Stromal cell of bone marrow (primary cell): ENCODE data around the gene CELA2A.

ENCODE experiments used
- DNase-seq: peaks from one replicate; pipeline ENCODE4 v3.0.0-alpha.2; 2012; ENCODE audit warnings: low read depth

Gene CELA2A

DNA sequence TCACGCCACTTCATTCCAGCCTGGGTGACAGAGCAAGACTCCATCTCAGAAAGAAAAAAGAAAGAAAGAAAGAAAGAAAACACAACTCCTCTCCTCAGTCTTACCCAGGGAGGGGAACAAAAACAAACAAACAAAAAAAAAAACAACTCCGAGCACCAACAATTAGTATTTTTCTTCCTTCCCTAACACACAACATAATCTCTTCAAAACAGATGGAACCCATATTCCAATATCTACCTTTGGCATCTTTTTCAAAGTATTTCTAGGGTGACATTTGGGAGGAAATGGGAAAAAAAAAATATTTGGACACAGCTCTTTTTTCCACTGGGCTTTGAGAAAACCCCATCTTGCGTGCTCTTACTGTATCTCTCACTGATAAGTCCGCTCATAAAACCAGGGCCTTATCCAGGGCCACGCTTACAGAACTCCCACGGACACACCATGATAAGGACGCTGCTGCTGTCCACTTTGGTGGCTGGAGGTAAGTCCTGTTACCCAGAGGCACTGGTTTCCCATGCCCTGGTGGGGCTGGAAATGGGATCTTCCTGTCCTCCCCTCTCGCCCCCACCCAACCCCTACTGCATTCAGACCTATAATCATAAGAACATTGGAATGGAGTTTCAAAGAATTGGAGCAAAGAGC, at the start of gene CELA2A:
CELA2A (plus strand) TSS at position 420 of the 642 bp plus-strand sequence; CDS start at position 442, 22 bp downstream.
- no peak for DNase-seq

DNA sequence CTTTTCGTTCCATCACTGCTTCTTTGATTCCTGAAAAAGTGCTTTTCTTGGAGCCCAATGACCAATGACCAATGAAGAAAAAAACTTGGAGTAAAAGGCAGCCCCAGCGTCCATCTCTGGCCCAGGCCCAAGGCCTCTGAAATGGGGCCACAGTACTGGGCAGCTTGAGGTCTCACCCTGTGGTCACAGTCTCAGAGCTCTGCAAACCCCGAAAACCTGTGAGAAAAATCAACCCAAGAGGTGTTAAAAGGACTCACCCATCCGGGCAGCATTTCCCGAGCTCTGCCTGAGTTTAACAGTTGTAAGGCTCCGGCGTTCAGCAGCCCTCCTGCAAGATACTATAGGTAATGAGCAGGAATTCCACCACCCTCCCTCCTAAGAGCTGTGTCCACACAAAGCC, 49.0 kb upstream of the CELA2A start:
- no peak for DNase-seq

DNA sequence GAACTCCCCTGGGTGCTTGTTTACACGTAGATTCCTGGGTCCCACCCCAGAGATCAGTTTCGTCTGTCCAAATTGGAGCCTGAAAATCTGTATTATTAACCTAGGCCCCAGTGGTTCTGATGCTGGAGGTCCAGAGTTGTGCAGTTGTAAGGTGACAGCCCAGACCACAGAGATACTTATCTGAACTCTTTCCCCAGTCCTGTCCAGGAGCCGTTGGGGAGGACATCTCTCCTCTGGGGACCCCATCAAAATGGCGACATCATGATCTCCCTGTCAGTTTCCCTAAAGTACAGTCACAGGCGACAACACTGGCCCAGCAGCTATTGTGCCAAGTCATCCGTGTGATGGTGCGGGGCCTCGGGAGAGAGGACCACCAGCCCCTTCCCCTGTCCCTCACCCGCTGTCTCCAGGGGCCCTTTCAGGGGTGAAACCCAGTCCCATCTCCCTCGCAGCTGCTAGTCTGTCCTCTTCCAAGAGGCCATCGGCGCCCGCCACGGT, 47.6 kb upstream of the CELA2A start:
- no peak for DNase-seq

DNA sequence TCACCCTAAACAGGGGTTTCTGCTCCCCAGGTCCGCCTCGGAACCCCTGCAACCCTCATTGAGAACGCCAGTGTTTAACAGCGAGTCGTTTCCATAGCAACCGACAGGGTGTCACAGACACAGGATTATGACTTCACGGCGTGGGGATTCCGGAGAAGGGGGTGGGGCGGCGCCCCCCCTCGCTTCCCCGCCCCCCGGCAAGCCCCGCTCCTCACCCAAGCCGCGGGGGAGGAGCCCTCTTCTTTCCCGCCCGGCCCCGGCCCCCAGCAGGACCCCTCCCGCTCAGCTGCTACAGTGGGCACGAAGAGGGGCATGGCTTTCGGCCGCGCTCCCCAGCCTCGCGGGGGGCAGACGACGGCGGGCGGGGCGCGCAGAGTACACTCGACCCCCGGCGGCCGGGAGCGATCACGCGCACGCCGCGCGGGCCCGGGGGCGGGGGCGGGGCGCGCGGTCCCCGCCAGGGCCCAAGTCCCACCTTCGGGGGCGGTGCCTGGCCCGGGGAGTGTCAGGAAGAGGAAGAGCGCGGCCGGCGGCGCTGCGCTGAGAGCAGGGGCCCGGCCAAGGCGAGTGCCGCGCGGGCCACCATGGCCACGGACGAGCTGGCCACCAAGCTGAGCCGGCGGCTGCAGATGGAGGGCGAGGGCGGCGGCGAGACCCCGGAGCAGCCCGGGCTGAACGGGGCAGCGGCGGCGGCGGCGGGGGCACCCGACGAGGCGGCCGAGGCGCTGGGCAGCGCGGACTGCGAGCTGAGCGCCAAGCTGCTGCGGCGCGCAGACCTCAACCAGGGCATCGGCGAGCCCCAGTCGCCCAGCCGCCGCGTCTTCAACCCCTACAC, 46.9 kb upstream of the CELA2A start, which contains the start of gene EFHD2:
EFHD2 (plus strand) TSS at position 501 of the 835 bp plus-strand sequence; CDS start at position 585, 84 bp downstream.
- peak; percentile 67 for DNase-seq

DNA sequence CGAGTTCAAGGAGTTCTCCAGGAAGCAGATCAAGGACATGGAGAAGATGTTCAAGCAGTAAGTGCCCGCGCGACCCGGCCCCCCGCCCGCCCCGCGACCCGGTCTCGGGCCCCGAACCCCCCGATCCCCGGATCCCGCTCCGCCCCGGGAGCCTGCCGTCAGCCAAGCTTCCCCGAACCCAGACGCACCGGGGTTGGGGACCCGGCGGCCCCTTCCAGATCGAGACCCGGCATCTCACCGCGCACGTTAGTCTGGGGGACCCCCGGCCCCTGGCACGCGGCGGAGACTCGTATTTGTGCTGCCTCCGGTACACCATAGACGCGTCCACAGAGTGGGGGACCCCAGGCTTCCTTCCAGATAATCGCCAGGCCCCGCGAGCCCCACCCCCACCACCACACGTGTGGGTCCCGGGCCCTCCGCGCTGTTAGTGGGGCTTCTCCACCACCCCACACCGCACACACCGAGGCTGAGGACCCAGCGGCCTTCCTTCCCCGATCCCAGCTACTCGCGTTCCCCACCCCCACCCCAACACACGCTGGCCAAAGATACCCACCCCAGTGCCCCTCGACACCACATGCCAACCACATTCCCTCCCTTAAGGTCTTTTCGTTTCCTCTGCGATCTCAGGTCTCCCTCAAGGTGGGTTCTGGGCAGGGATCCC, 46.2 kb upstream of the CELA2A start:
- no peak for DNase-seq

DNA sequence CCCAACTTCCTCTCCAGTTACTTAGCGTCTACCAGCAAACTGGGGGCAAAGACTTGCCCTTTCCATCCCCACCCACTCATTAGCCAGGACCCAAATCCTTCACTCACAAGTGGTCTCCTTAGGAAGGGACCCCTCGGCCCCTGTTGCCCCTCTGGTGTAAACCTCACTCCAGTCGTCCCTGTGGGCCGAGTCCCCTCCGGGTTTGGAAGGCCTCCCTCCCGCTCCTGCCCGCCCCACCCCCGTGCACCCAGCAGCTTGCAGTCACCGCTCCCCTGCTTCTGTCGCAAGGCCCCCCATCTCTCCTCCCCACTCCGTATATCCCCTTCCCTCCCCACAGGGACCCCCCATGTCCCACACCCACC, 45.7 kb upstream of the CELA2A start:
- no peak for DNase-seq

DNA sequence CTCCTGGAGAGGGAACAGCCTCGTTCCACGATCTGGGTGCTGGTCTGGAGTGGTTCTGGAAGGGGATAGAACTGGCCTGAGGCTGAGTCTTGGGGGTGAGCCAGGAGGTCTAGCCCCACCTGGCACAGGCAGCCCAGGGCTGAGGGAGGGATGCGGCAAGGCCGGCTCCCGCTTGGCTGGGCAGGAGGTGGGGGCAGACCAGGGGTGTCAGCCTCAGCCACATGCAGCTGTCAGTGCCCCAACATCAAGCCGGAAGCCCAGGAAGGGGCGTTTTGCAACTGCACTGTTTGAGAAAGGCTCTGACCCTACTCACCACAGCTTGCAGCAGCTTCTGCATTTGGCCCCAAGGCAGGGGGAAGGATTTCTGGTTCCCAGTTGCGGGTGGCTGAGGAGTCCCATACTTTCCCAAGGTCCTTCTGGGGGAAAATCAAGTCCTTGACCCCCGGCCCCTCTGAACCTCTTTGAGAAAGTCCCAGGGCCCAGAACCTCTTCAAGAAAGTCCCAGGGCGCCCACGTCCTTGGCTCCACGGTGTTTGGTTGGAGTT, 44.9 kb upstream of the CELA2A start:
- DNase-seq = no peak

DNA sequence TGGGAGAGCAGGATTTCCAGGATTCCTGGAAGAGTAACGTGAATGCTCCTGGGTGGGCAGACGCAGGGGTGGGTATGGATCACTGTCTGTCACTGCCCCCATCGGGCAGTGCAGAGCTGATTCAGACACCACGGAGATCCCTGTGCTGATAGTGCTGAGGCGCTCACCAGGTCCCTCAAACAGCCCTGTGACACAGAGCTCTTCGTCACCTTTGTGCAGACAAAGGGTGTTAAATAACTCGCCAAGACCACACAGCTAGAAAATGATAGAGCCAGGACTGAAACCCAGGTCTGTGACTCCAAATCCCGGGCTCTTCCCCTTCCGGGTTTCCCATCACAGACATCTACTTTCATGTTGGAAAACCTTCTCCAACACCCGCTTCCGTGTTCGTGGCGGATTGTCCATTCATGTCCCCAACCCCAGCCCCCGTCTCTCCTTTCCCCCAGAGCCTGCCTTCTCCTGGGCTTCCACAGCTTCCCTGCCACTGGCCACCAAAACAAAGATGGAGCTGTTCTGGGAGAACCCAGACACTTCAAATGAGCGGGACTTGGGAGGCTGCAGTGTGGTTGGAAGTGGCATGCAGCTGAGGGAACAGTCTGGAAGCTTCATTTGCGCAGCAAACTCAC, 44.2 kb upstream of the CELA2A start:
- DNase-seq = no peak

DNA sequence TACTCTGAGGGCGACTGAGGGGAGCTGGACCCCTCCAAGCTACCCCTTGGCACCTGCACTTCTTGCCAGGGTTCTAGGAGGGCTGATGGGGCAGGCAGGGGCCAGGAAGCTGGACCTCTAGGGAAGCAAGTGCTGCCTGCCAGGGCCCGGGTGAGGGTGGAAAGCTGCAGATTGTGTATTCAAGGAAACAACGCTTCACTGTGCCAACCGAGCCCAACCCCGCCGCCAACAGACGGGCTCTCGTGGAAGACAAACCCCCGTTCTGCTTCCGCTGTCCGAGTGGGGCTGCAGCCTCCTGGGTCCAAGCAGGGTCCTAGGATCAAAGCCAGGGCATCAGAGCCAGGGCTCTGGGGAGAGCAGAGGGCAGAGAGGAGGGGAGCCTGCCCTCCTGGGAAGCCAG, 43.7 kb upstream of the CELA2A start:
- DNase-seq = no peak

DNA sequence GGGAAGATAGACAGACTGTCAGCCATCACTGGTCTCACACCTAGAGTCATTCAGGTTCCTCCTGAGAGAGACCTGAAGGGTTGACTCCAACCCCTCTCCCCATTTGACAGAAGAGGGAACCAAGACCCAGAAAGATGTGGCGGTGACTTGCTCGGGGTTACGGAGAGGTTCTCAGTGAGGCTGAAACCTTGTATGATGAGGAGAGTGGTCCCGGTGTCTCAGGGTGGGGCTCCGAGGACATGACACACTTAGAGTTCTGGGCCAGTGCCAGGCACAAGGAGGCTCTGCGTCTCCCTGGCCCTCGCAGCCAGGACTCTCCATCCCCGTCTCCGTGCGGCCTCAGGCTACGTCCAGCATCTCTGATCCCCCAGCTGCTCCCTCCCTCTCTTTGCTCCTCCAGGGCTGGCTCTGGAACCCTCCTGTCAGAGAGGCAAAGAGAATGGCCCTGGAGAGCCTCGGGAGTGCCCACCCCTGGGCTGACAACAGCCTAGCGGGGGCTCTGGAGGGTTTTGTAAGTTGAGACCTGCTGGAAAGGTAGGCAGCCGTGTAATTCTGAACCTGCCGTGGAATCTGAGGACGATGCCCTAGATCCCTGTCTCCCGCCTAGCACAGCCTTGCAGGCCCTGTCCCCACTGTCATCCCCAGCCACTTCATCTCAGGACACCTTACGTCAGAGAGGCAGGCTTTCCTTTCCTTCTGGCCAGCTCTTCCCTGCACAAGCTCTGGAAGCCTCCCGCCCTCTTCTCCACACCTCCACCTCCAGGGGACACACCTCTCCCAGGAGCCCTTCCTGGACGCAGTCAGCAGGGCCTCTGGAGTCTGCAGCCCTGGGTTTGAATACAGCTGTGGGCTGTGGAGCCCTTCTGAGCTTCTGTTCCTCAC, 42.7 kb upstream of the CELA2A start:
- DNase-seq = no peak

DNA sequence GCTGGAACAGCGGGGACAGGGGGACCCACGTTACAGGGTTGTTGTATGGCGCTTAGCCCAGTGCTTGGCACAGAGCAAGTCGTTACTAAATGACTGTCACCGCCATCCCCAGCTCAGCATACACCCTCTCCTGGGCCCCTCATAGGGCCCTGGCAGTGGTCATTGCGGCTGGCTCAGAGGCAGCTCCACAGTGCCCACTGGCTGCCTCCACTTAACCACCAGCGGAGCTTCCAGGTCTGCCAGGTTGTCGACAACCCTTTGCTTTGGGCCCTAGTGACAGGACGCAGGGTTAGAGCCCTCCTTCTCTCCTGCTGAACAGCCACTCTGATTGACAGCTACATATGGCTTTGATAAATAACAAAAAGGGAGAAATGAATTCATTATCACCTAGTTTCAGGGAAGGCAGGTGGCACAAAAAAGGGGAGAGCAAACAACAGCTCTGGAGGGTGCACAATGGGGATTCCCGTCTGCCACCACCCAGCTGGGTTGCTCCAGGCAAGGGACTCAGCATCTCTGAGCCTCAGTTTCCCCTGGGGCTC, 42.0 kb upstream of the CELA2A start:
- DNase-seq = no peak

DNA sequence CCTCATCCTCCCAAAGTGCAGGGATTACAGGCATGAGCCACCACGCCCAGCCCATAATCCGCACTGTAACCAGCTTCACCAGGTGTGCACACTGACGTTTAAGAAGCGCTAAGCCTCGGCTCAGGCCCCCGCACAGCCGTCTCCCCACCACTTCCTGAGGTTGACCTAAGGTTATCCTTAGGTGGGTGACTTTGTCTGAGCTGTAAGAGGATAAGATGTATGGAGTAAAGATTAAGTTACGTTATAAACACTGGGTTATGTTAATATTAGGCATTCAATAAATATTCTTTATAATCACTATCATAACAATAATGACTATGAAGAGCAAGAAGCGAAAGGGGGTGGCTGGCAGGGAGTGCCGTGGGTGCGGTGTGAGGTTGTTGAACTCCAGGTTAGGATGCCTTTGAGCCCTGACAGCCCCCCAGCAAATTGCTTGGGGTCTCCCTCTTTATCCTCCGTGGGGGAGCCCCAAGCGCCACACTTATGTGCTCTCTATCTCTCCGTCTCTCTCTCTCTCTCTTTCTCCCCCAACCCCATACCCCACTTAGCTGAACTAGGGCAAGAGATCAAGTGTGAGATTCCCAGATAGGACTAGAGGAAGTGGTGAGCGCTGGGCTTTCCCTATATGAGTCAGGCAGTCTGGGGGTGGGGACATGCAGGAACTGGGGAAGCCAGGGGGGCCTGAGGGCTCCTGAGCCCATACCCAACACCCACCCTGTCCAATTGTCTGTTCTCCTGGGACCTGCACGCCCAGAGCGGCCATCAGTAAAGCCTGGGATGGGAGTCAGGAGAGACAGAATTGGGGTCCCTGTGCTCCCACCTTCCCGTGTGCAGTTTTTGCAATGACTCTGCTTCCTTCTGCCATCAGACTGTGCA, 39.2 kb upstream of the CELA2A start:
- no peak for DNase-seq

DNA sequence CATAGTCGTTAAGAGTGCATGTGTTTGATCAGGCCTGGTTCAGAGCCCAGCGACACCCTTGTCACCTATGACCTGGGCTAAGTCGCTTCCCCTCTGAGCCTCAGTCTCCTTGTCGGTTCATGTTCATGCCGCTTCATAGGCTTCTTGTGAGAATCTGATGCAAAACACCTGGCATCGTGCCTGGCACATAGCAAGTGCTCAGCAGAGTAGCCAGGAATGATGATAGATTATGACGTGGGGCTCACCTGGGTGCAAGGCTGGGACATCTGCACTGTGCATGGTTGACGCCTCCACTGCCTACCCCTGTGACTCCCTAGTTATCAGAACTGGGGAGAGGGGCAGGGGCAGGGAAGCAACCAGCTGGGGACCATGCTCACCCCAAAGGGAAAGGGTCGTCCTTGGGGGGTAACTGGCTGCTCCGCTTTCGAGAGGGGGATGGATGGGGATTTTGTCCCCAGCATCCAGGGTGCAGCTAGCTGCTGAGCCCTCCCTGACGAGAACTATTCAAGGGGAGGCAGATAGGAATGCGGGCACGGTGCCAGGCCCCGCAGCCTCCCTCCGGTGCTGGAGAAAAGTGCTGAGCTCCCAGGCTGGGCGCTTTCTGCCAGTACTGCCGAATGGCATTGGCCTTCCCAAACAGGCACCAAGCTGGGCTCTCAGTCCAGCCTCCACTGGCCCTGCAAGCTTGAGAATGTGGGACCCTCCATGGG, 37.6 kb upstream of the CELA2A start:
- no peak for DNase-seq

DNA sequence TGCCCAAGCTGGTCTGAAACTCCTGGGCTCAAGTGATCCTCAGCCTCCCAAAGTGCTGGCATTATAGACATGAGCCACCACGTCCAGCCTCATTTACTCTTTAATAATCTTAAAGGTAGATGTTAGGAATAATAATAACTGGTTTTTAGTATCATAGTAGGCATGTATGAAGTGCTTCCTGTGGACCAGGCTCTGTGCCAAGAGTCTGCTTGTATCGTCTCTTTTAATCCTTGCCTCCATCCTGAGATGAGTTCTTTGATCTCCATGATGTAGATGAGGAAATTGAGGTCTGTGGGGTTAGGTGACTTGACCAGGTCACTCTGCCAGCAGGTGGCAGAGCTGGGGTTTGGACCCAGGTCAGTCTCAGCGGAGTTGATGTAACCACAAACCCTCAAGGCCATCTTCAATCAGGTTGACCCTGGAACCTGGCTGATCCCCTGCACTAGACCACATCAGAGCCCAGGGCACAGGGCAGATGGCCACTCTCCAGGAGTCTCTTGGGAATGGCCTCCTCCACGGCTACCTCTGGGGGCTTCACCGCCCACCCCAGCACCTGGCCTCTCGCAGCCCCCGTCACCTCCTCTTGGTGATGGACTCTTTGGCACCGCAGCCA, 35.6 kb upstream of the CELA2A start:
- no peak for DNase-seq

DNA sequence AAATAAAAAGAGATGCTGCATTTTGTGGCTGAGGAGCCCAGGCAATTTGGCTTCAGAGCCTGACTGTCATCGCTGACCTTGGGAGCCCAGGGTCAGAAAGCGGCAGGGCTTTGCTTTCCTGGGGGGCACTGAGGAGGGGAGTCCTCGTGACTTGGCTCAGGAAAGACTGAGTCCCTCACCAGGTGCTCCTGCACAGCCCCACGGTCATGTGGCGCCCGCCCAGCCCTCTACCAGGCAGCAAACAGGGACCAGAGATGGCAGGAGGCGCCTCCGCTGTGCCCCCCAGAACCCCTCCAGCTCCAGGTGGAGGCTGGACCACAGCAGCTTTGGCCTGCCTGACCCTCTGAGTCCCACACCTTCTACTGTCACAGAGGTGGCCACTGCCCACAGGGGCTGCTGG, 33.7 kb upstream of the CELA2A start:
- DNase-seq = no peak

DNA sequence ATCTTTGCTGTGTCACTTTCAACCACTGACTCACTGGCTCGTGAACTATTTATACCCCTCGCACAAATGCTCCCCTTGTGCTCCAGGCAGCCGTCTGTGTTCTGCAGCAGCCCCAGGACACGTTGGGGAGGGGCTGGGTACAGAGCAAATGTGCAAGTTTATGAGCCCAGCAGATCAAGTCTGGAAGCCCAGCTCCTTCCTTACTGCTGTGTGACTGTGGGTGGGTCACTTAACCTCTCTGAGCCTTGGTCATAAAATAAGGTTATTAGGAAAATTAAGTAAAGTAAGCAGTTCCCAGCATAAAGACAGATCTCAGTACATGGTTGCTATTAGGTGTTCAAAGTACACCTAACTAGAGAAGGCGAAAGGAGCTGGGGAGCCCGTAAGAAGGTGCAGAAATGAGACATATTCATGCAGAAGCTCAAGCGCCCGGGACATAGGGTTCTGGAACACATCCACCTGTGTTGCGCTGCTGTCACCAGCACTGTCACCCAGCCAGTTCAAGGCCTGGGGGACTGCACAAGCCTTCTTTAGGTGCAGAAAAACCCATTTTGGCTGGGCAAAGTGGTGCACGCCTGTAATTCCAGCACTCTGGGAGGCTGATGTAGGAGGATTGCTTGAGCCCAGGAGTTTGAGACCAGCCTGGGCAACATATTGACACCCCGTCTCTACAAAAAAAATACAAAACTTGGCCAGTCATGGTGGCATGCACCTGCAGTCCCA, 33.0 kb upstream of the CELA2A start:
- DNase-seq = no peak

DNA sequence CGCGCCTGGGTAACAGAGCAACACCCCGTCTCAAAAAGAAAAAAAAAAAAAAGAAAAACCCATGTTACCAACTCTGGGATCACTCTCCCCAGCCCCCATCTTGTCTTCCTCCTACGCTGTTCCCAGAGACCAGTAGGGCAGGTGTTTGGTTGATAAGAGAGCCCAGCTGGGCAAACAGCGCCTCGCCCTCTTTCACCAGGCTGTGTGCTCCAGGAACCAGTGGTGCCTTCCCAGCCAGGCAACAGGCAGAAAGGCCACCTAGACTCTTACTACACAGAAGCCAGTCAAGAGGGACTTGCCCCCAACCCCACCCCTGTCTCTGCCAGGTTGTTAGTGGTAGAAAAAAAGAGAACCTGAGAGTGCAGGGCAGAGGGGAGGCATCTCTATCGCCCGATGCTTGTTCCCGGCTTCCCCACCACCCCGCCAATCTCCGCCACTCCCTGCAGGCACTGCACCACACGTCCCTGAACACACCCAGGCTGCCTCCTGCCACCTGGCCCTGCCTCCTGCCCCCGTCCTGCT, 32.3 kb upstream of the CELA2A start:
- no peak for DNase-seq

DNA sequence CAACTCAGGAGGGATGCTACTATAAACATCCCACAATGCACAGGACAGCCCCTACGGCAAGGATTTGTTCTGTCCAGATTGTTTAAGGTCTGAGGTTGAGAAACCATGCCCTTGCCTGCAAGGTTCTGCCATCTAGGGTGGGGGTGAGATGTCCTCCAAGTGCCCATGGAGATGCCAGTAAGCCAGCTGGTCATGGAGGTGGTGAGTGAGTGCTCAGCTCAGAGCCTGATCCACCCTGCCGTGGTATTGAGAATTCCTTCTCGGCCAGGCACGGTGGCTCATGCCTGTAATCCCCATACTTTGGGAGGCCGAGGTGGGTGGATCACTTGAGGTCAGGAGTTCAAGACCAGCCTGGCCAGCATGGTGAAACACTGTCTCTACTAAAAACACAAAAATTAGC, 31.6 kb upstream of the CELA2A start:
- no peak for DNase-seq
